HCT116 (cell line): ENCODE data around the gene PWP2. TPM values are rescaled to one million over a fixed set of nuclear protein-coding genes. Genes with fewer than 3 reads are reported as not detected.
"Not testable (repeated sequence)": the region's sequence is repeated elsewhere in the genome, so short reads cannot be mapped to it uniquely, and the experiment has no call there.

ENCODE experiments used
- ATAC-seq: fragments of 200-7000 bp; cut with Tn5 transposase; 2 replicates; pipeline ENCODE4 v1.9.1; 2020; ENCODE audit warnings: mild to moderate bottlenecking, moderate library complexity
- BruUV-seq: library from RNA; stranded (reverse); fragments of 400-500 nt; replicated peaks from 2 replicates; lab custom pipeline; 2021; lab: Mats Ljungman, UMichigan
- CTCF ChIA-PET: fragments of 300-600 bp; sonication (Branson Sonifier 250); formaldehyde crosslinking; loops from one replicate; lab custom pipeline; 2021; ENCODE audit warnings: antibody characterized with exemption; lab: Charles Lee
- POLR2A ChIA-PET: fragments of 300-600, 350-600 bp; sonication (Branson Sonifier 250); formaldehyde crosslinking; loops from one replicate; lab custom pipeline; 2021; ENCODE audit warnings: antibody characterized with exemption; lab: Charles Lee
- RAD21 ChIA-PET, 2 experiments: fragments of 300-600 bp; sonication (Branson Sonifier 250); formaldehyde crosslinking; loops; one replicate each; lab custom pipeline; 2023; ENCODE audit warnings: low total read pairs in 2 of 2; ENCODE audit not compliant: uncharacterized antibody in 2 of 2, unreplicated experiment in 2 of 2, low non-redundant PET in 1 of 2; lab: Charles Lee
- DNase-seq: peaks from one replicate; pipeline ENCODE4 v3.0.0-alpha.2; 2010; ENCODE audit warnings: low read depth, low spot score
- H2AFZ ChIP-seq: fragments of 200-600 bp; shearing (Covaris generic), sonication (generic); 2 replicates; pipeline ENCODE4 v1.6.1; 2017; ENCODE audit warnings: low read depth, mixed run types, mixed read lengths, antibody characterized with exemption, low read length; ENCODE audit not compliant: poor library complexity, severe bottlenecking
- H3K27ac ChIP-seq: 2 replicates; pipeline ENCODE4 v1.5.1; 2012; ENCODE audit warnings: low read depth, low read length
- H3K27me3 ChIP-seq: fragments of 200-600 bp; sonication (generic); 2 replicates; pipeline ENCODE4 v1.6.1; 2016; ENCODE audit warnings: mixed run types, low read length, mixed read lengths; ENCODE audit not compliant: insufficient read depth
- H3K36me3 ChIP-seq, 2 experiments: fragments of 200-500 bp in 1 of 2; fragments of 200-600 bp in 1 of 2; sonication (Bioruptor generic) in 1 of 2; sonication (generic) in 1 of 2; 2 replicates each; pipeline versions ENCODE4 v1.5.1 to v1.6.1; 2014 to 2016; ENCODE audit warnings: low read length in 2 of 2, inconsistent platforms in 1 of 2, mixed read lengths in 1 of 2, mixed run types in 1 of 2; ENCODE audit not compliant: insufficient read depth in 2 of 2, control insufficient read depth in 1 of 2
- H3K4me1 ChIP-seq, 2 experiments: fragments of 200-600 bp in 1 of 2; sonication (generic) in 1 of 2; 2 replicates each; pipeline versions ENCODE4 v1.5.1 to v1.6.1; 2012 to 2017; ENCODE audit warnings: low read length in 2 of 2, inconsistent platforms in 1 of 2, mild to moderate bottlenecking in 1 of 2, mixed read lengths in 1 of 2, mixed run types in 1 of 2, moderate library complexity in 1 of 2; ENCODE audit not compliant: insufficient read depth in 2 of 2, control insufficient read depth in 1 of 2
- H3K4me2 ChIP-seq: fragments of 200-600 bp; sonication (generic); 2 replicates; pipeline ENCODE4 v1.6.1; 2017; ENCODE audit warnings: mixed run types, low read length, mixed read lengths
- H3K4me3 ChIP-seq, 2 experiments: fragments of 200-600 bp in 1 of 2; sonication (generic) in 1 of 2; replicated peaks in 1 of 2; 2 replicates each; pipeline ENCODE4 v1.5.1; 2011 to 2016; ENCODE audit warnings: low read length in 2 of 2, control low read depth in 1 of 2, low read depth in 1 of 2, mild to moderate bottlenecking in 1 of 2, mixed read lengths in 1 of 2, mixed run types in 1 of 2
- H3K79me2 ChIP-seq: fragments of 200-600 bp; sonication (generic); 2 replicates; pipeline ENCODE4 v1.6.1; 2017; ENCODE audit warnings: mild to moderate bottlenecking, mixed run types, low read length, moderate library complexity, mixed read lengths; ENCODE audit not compliant: insufficient read depth
- H3K9ac ChIP-seq: fragments of 200-600 bp; sonication (generic); 2 replicates; pipeline ENCODE4 v1.6.1; 2016; ENCODE audit warnings: low read length, mixed read lengths
- H3K9me2 ChIP-seq: fragments of 200-600 bp; sonication (generic), shearing (Covaris generic); 2 replicates; pipeline ENCODE4 v1.6.1; 2017; ENCODE audit warnings: mixed run types, mild to moderate bottlenecking, moderate library complexity; ENCODE audit not compliant: insufficient read depth
- H3K9me3 ChIP-seq, 2 experiments: fragments of 200-500 bp in 1 of 2; fragments of 200-600 bp in 1 of 2; sonication (Bioruptor generic) in 1 of 2; sonication (generic) in 1 of 2; 2 replicates each; pipeline ENCODE4 v1.6.1; 2014 to 2017; ENCODE audit warnings: low read length in 2 of 2, mixed read lengths in 2 of 2, inconsistent platforms in 1 of 2, low read depth in 1 of 2, mild to moderate bottlenecking in 1 of 2, mixed run types in 1 of 2, moderate library complexity in 1 of 2; ENCODE audit not compliant: control insufficient read depth in 1 of 2, insufficient read depth in 1 of 2
- H4K20me1 ChIP-seq: fragments of 200-600 bp; sonication (generic), shearing (Covaris generic); 2 replicates; pipeline ENCODE4 v1.6.1; 2017; ENCODE audit warnings: mixed run types, mild to moderate bottlenecking, moderate library complexity; ENCODE audit not compliant: insufficient read depth
- CTCF ChIP-seq, 3 experiments: fragments of 200-600 bp in 1 of 3; sonication (generic) in 1 of 3; IDR thresholded peaks in 2 of 3; conservative IDR thresholded peaks in 1 of 3; 2 replicates each; pipeline ENCODE4 v1.5.1; 2012 to 2017; ENCODE audit warnings: low read depth in 2 of 3, low read length in 2 of 3, antibody characterized with exemption in 1 of 3, borderline replicate concordance in 1 of 3, control low read depth in 1 of 3, mild to moderate bottlenecking in 1 of 3, mixed read lengths in 1 of 3, mixed run types in 1 of 3, moderate library complexity in 1 of 3; ENCODE audit not compliant: insufficient read depth in 1 of 3
- intact Hi-C: fragments of 100-400 bp; cut with micrococcal nuclease; formaldehyde crosslinking; loops from 2 replicates; pipeline ENCODE4 v1.10.0; 2022
- total RNA-seq: library from RNA; stranded (reverse); gene quantifications from one replicate; pipeline ENCODE4 v1.2.1, GENCODE V29; 2021; ENCODE audit not compliant: unreplicated experiment

Gene PWP2
- total RNA-seq, 1 experiment from 2014 or later, result 43.1 TPM

DNA sequence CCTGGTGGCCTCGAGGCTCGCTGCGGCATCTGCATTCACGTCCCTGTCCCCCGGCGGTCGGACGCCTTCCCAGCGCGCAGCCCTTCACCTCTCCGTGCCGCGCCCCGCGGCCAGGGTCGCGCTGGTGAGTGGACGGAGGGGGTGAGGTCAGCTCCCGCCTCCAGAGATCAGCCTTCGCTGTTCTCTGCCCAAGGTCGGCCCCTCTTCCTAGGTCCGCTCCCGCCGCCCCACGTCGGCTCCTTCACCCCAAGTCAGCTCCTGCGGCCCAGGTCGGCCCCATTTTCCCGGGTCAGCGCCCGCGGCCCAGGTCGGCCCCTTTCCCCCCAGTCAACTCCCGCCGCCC lies 26.5 kb downstream of the PWP2 start:
- H3K79me2 ChIP-seq, H4K20me1 ChIP-seq, H3K4me1 ChIP-seq, CTCF ChIA-PET, BruUV-seq, H3K27ac ChIP-seq, H3K27me3 ChIP-seq, POLR2A ChIA-PET, DNase-seq, H3K9me2 ChIP-seq, RAD21 ChIA-PET, H2AFZ ChIP-seq, H3K9me3 ChIP-seq, intact Hi-C loops, H3K4me2 ChIP-seq, H3K36me3 ChIP-seq: not testable (repeated sequence)
- Histone ChIP-seq H3K4me3 (peak overlapping the region; percentile 31 to 40; a peak in 3 of 4 replicates), H3K9ac (peak overlapping the region; percentile 32; the same call in 1 of the 2 replicates)
- ATAC-seq, result peak; percentile 46

GRCh38 chr21:44134732-44135131 lies 27.5 kb downstream of the PWP2 start:
- H3K9me2 ChIP-seq, H3K27me3 ChIP-seq, H3K9me3 ChIP-seq, CTCF ChIA-PET, H3K9ac ChIP-seq, DNase-seq, RAD21 ChIA-PET, H3K4me3 ChIP-seq, H3K4me1 ChIP-seq, H3K27ac ChIP-seq, H3K4me2 ChIP-seq, H4K20me1 ChIP-seq, ATAC-seq, intact Hi-C loops, H3K79me2 ChIP-seq, H3K36me3 ChIP-seq, H2AFZ ChIP-seq, POLR2A ChIA-PET: not testable (repeated sequence)
- BruUV-seq, result TSS peak; percentile 75

DNA sequence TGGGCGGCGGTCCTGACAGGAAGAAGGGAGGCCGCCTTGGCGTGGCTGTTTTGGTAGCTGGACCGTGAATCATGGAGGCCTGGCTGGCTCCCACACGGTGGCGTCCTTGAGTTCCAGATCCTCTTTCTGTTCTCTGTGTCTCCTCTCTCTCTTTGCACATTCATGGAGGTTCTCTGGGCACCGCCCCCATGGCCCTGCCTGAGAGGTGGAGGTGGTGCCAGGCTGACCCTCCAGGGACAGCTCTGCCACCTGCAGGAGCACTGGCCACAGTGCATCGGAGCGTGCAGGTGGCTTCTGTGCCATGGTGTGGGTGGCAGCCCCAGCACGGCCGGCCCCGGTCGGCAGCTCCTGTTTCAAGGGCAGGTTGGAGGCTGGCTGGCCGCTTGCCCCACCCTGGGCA lies 30.8 kb downstream of the PWP2 start:
- H3K9me3 ChIP-seq, CTCF ChIA-PET, H2AFZ ChIP-seq, H3K4me1 ChIP-seq, H3K27me3 ChIP-seq, H3K27ac ChIP-seq, H3K79me2 ChIP-seq, intact Hi-C loops, H3K9ac ChIP-seq, POLR2A ChIA-PET, H3K9me2 ChIP-seq, BruUV-seq, H4K20me1 ChIP-seq, DNase-seq, RAD21 ChIA-PET, H3K4me2 ChIP-seq, H3K36me3 ChIP-seq, H3K4me3 ChIP-seq: not testable (repeated sequence)
- 0 out of 6 replicates have a peak, but pooled peaks of 1 of the 3 experiments have one; percentile 3 for TF ChIP-seq CTCF (IDR thresholded peaks at IDR 0.05 in 2 of 3, conservative IDR thresholded peaks at IDR 0.05 in 1 of 3; ENCODE audit: borderline replicate concordance in 1 of 3, insufficient read depth in 1 of 3, low read depth in 2 of 3, low read length in 2 of 3)
- peak; percentile 83 for ATAC-seq

- H3K4me1 ChIP-seq, H3K9ac ChIP-seq, H3K79me2 ChIP-seq, BruUV-seq, H3K27me3 ChIP-seq, H3K9me2 ChIP-seq, DNase-seq, H2AFZ ChIP-seq, H3K36me3 ChIP-seq, CTCF ChIA-PET, H4K20me1 ChIP-seq, POLR2A ChIA-PET, H3K4me2 ChIP-seq, ATAC-seq, RAD21 ChIA-PET, H3K4me3 ChIP-seq, H3K9me3 ChIP-seq, H3K27ac ChIP-seq, intact Hi-C loops: not testable (repeated sequence)
These were observed 32.8 kb downstream of the PWP2 start for GRCh38 chr21:44139787-44140551.
